GM21723 (cell line): ENCODE results near the gene CSAG2.
A peak's percentile ranks its signal among the peaks of the same experiment; 100 is the strongest.
"Not testable (repeated sequence)": the region's sequence is repeated elsewhere in the genome, so short reads cannot be mapped to it uniquely, and the experiment has no call there.

Source experiments
- ATAC-seq: cut with Tn5 transposase; IDR thresholded peaks from one replicate; pipeline ENCODE4 v1.9.1; 2021; ENCODE audit warnings: mild to moderate bottlenecking, moderate library complexity; ENCODE audit not compliant: unreplicated experiment

Gene CSAG2, protein sequence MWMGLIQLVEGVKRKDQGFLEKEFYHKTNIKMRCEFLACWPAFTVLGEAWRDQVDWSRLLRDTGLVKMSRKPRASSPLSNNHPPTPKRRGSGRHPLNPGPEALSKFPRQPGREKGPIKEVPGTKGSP

DNA sequence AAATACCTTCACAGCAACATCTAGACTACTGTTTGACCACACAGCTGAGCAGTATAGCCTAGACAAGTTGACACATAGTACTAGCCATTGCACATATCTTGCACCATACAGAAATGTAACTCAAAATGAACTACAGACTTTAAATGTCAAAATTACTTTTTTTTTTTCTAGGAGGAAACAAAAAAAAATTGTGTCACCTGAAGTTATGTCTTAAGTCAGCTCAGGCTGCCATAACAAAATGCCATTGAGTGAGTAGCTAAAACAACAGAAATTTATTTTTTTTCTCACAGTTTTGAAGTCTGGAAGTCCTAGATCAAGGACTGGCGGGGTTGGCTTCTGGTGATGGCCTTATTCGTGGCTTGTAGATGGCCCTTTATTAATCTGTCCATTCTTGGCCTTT is at the start of gene CSAG2:
TSS of gene CSAG2 (minus strand) at position 101 of the 400 bp plus-strand sequence. CDS start 161 bp downstream, outside the sequence.
- ATAC-seq = not testable (repeated sequence)

DNA sequence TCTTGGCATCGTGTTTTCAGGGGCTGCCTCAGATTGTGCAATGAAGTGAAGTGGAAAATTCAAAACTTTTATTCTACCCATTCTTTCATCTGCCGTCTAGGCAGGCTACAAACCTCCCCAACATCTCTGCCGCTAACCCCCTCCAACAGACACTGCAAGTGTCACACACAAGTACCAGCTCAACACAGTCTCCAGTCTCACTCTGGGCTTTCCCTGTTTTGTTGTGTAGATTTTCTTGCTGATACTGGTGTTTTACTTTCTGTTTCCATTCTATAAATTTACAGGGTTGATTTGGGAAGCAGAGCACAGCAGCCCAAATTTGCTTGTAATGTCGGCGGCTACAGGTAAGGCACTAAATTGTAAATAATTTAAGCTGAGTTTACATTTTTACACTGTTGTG is 45.8 kb upstream of the CSAG2 start:
- ATAC-seq = not testable (repeated sequence)

DNA sequence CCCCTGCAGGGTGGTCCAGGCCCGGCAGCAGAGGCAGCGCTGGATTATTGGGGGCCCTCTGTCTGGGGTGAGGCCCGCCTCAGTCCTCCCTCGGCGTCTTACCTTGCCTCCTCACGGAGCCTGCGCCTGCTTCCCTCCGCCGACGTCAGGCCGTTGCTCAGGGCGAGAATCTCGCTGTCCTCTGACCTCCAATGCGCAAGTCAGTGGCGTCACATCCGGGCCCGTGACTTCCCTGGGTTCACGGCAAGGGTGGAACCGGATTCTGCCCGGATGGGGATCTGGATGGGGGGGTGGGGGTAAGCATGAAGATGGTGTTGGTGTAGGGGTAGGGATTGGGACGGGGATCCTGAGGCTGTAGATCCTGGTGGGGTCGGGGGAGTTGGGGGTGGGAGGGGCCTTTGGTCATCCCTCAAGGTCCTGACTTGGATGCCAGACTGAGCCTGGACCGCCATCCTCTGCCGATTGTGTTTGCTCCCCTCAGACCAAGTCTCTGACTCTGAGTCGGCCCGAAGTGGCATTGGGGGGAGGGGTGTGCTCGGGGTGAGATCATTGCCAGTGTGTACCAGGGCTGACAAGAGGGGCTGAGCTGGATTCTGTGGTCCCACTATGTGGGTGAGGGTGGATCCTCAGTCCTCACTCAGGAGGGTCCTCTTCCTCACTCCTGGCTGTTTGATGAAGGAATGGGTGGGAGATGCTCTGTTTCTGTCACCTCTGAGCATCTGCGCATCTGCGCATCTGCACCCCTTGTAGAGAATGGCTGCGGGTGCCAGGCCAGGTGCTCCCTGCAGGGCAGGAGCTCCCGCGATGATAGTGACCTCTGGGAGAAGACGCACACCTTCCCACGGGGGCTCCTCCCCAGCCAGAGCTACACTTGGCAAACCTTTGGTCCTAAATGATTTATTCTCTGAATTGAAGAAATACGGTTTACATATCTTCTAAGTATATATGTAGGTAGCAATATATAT is 44.9 kb upstream of the CSAG2 start, which contains the start of gene MAGEA2:
TSS of gene MAGEA2 (minus strand) at position 157 of the 965 bp plus-strand sequence. CDS start 2,479 bp downstream, outside the sequence.
- not testable (repeated sequence) for ATAC-seq

DNA sequence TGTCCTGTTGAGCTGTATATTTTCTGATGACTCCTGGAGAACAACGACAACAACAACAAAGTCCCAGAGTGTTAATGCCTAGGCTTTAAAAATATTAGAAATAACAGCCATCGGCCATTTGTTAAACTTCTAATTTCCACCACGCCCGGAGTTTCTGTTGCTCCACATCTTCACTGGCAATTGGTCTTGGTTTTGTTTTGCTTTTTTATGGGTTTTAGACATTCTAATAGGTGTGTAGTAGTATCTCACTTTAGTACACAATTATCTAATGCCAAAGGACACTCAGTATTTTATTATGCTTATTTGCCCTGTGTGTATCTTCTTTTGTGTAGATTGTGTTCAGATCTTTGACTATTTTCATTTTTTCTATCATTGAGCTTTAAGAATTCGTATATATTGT is 29.5 kb upstream of the CSAG2 start:
- ATAC-seq = no peak

DNA sequence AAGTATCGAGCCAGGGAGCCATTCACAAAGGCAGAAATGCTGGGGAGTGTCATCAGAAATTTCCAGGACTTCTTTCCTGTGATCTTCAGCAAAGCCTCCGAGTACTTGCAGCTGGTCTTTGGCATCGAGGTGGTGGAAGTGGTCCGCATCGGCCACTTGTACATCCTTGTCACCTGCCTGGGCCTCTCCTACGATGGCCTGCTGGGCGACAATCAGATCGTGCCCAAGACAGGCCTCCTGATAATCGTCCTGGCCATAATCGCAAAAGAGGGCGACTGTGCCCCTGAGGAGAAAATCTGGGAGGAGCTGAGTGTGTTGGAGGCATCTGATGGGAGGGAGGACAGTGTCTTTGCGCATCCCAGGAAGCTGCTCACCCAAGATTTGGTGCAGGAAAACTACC is 27.5 kb upstream of the CSAG2 start:
- ATAC-seq = not testable (repeated sequence)

DNA sequence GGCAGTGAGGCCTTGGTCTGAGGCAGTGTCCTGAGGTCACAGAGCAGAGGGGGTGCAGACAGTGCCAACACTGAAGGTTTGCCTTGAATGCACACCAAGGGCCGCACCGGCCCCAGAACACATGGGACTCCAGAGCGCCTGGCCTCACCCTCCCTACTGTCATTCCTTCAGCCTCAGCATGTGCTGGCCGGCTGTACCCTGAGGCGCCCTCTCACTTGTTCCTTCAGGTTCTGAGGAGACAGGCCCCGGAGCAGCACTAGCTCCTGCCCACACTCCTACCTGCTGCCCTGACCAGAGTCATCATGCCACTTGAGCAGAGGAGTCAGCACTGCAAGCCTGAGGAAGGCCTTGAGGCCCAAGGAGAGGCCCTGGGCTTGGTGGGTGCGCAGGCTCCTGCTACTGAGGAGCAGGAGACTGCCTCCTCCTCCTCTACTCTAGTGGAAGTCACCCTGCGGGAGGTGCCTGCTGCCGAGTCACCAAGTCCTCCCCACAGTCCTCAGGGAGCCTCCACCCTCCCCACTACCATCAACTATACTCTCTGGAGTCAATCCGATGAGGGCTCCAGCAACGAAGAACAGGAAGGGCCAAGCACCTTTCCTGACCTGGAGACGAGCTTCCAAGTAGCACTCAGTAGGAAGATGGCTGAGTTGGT is 26.9 kb upstream of the CSAG2 start:
- ATAC-seq = no peak

DNA sequence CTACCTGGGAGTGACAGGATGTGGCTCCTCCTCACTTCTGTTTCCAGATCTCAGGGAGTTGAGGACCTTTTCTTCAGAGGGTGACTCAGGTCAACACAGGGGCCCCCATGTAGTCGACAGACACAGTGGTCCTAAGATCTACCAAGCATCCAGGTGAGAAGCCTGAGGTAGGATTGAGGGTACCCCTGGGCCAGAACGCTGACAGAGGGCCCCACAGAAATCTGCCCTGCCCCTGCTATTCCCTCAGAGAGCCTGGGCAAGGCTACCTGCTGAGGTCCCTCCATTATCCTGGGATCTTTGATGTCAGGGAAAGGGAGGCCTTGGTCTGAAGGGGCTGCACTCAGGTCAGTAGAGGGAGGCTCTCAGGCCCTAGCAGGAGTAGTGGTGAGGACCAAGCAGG is 26.0 kb upstream of the CSAG2 start:
- no peak for ATAC-seq

DNA sequence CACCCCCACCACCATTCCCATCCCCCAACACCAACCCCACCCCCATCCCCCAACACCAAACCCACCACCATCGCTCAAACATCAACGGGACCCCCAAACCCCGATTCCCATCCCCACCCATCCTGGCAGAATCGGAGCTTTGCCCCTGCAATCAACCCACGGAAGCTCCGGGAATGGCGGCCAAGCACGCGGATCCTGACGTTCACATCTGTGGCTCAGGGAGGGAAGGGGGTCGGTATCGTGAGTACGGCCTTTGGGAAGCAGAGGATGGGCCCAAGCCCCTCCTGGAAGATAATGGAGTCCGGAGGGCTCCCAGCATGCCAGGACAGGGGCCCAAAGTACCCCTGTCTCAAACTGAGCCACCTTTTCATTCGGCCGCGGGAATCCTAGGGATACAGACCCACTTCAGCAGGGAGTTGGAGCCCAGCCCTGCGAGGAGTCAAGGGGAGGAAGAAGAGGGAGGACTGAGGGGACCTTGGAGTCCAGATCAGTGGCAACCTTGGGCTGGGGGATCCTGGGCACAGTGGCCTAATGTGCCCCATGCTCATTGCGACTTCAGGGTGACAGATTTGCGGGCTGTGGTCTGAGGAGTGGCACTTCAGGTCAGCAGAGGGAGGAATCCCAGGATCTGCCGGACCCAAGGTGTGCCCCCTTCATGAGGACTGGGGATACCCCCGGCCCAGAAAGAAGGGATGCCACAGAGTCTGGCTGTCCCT is 25.2 kb upstream of the CSAG2 start:
- ATAC-seq = not testable (repeated sequence)

DNA sequence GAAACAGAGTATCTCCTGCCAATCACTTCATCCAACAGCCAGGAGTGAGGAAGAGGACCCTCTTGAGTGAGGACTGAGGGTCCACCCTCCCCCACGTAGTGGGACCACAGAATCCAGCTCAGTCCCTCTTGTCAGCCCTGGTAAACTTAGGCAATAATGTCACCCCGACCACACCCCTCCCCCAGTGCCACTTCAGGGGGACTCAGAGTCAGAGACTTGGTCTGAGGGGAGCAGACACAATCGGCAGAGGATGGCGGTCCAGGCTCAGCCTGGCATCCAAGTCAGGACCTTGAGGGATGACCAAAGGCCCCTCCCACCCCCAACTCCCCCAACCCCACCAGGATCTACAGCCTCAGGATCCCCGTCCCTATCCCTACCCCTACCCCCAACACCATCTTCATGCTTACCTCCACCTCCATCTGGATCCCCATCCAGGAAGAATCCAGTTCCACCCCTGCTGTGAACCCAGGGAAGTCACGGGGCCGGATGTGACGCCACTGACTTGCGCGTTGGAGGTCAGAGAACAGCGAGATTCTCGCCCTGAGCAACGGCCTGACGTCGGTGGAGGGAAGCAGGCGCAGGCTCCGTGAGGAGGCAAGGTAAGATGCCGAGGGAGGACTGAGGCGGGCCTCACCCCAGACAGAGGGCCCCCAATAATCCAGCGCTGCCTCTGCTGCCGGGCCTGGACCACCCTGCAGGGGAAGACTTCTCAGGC is 24.3 kb upstream of the CSAG2 start, which contains the start of the genes CSAG1 and MAGEA12:
TSS of gene CSAG1 (minus strand) at position 461 of the 715 bp plus-strand sequence. CDS start 1,261 bp downstream, outside the sequence.
TSS of gene MAGEA12 (plus strand) at position 497 of the 715 bp plus-strand sequence. CDS start 2,405 bp downstream, outside the sequence.
- ATAC-seq = no peak

DNA sequence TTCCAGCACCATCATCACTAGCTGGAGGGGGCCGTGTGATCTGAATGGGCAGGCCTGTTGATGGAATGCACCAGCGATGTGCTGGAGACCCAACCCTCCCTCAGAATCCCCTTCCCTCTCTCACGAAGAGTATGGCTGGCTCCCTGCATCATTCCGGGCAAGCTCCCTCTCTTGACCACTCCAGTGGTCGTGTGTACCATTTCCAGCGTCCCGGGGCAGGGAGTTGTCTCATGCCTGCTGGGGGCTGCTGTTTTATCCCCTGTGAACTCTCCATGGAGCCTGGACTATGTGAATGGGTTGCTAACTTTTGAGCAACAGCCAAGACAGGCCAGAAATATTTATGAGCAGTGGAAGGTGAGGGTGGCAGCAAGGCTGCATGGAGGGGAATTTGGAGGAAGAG is 16.3 kb upstream of the CSAG2 start:
- ATAC-seq = no peak

DNA sequence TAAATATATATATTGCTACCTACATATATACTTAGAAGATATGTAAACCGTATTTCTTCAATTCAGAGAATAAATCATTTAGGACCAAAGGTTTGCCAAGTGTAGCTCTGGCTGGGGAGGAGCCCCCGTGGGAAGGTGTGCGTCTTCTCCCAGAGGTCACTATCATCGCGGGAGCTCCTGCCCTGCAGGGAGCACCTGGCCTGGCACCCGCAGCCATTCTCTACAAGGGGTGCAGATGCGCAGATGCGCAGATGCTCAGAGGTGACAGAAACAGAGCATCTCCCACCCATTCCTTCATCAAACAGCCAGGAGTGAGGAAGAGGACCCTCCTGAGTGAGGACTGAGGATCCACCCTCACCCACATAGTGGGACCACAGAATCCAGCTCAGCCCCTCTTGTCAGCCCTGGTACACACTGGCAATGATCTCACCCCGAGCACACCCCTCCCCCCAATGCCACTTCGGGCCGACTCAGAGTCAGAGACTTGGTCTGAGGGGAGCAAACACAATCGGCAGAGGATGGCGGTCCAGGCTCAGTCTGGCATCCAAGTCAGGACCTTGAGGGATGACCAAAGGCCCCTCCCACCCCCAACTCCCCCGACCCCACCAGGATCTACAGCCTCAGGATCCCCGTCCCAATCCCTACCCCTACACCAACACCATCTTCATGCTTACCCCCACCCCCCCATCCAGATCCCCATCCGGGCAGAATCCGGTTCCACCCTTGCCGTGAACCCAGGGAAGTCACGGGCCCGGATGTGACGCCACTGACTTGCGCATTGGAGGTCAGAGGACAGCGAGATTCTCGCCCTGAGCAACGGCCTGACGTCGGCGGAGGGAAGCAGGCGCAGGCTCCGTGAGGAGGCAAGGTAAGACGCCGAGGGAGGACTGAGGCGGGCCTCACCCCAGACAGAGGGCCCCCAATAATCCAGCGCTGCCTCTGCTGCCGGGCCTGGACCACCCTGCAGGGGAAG is 5.0 kb upstream of the CSAG2 start, which contains the start of gene MAGEA2B:
TSS of gene MAGEA2B (plus strand) at position 814 of the 973 bp plus-strand sequence. CDS start 2,479 bp downstream, outside the sequence.
- ATAC-seq = not testable (repeated sequence)

DNA sequence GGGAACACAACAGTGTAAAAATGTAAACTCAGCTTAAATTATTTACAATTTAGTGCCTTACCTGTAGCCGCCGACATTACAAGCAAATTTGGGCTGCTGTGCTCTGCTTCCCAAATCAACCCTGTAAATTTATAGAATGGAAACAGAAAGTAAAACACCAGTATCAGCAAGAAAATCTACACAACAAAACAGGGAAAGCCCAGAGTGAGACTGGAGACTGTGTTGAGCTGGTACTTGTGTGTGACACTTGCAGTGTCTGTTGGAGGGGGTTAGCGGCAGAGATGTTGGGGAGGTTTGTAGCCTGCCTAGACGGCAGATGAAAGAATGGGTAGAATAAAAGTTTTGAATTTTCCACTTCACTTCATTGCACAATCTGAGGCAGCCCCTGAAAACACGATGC is 4.1 kb upstream of the CSAG2 start:
- ATAC-seq = not testable (repeated sequence)

DNA sequence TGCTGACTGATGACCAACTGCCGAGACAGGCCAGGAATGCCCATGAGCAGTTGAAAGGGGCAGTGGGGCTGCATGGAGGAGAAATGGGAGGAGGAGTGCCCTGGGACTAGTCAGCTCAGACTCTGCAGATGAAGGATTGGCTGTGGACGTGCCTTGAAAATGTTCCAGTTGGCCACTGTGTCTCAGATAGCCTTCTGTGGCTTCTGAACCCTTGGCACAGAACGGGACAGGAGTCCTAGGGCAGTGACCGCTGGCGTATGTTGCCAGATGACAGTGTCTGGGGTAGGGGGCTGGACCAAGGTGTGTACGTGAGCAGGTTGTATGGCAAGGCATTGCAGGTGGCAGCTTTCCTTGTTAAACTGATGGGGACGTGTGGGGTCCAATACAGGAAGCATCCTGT is 2.6 kb downstream of the CSAG2 start:
- ATAC-seq = not testable (repeated sequence)

DNA sequence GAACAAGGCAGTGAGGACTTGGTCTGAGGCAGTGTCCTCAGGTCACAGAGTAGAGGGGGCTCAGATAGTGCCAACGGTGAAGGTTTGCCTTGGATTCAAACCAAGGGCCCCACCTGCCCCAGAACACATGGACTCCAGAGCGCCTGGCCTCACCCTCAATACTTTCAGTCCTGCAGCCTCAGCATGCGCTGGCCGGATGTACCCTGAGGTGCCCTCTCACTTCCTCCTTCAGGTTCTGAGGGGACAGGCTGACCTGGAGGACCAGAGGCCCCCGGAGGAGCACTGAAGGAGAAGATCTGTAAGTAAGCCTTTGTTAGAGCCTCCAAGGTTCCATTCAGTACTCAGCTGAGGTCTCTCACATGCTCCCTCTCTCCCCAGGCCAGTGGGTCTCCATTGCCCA is 8.7 kb downstream of the CSAG2 start:
- not testable (repeated sequence) for ATAC-seq

DNA sequence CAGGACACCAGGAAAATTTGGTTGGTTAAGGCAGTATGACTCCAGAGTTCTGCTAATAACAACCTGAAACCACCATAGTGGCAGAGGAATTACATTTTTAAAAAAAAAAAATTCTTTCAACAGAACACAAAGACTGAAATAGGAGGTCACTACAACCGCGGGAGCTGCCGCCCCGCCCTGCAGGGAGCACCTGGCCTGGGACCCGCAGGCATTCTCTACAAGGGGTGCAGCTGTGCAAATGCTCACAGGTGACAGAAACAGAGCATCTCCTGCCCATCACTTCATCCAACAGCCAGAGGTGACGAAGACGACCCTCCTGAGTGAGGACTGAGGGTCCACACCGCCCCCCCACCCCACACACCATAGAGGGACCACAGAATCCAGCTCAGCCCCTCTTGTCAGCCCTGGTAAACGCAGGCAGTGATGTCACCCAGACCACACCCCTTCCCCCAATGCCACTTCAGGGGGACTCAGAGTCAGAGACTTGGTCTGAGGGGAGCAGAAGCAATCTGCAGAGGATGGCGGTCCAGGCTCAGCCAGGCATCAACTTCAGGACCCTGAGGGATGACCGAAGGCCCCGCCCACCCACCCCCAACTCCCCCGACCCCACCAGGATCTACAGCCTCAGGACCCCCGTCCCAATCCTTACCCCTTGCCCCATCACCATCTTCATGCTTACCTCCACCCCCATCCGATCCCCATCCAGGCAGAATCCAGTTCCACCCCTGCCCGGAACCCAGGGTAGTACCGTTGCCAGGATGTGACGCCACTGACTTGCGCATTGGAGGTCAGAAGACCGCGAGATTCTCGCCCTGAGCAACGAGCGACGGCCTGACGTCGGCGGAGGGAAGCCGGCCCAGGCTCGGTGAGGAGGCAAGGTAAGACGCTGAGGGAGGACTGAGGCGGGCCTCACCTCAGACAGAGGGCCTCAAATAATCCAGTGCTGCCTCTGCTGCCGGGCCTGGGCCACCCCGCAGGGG is 10.8 kb downstream of the CSAG2 start, which contains the start of gene MAGEA3:
TSS of gene MAGEA3 (plus strand) at position 843 of the 980 bp plus-strand sequence. CDS start 2,039 bp downstream, outside the sequence.
- ATAC-seq = not testable (repeated sequence)

DNA sequence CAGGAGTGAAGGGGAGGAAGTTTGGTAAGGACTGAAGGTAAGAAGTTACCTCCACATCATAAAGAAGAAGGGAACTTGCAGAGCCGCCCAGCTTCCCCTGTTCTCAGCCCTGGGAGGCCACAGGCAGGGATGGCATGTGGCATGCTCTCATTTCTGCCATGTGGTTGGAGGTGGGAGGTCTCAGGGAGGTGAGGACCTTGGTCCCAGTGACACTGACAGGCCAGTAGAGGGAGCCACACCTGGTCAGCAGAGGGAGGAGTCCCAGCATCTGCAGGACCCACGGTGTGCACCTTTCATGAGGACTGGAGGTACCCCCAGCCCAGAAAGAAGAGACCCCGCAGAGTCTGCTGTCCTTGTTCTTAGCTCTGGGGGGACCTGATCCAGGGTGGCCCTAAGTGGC is 28.1 kb downstream of the CSAG2 start:
- ATAC-seq = peak; percentile 88

DNA sequence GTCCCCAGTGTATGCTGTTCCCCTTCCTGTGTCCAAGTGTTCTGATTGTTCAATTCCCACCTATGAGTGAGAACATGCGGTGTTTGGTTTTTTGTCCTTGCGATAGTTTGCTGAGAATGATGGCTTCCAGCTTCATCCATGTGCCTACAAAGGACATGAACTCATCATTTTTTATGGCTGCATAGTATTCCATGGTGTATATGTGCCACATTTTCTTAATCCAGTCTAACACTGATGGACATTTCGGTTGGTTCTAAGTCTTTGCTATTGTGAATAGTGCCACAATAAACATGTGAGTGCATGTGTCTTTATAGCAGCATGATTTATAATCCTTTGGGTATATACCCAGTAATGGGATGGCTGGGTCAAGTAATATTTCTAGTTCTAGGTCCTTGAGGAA is 34.4 kb downstream of the CSAG2 start:
- ATAC-seq = not testable (repeated sequence)
